ENCODE results near the gene RPS24. TPM values are rescaled to one million over a fixed set of nuclear protein-coding genes. Genes with fewer than 3 reads are reported as not detected.

RPS24 gene
- total and polyA plus RNA-seq, 2 of the 13 experiments (the other 11 are each of a cell fraction or from before 2014, with no cell fraction given), result 2,690 to 3,319 TPM

GRCh38 chr10:78035437-78035836, 1.8 kb downstream of the RPS24 start:
- 89% methylated on average over 5 of the region's 5 CpGs for WGBS (ENCODE audit: low lambda C conversion rate)
- Histone ChIP-seq H3K9me3 (ENCODE audit: low read length) (no peaks in the 10 kb centered on the region), H3K27ac (ENCODE audit: extremely low read length, insufficient read depth, low read length) (peak overlapping the region; percentile 71), H3K4me1 (ENCODE audit: insufficient read depth, low read length) (peaks cover 52% of the 10 kb centered on the region), H3K4me3 (replicated peaks in 1 of 3; ENCODE audit: insufficient read depth in 1 of 3, low read depth in 2 of 3, low read length in 3 of 3) (peak overlapping the region; percentile 85 to 97 (median 91); a peak in 5 of 6 replicates), H4K20me1 (ENCODE audit: insufficient read depth, low read length) (peaks cover 61% of the 10 kb centered on the region), H3K9ac (ENCODE audit: insufficient read depth, low read depth, low read length) (peak overlapping the region; percentile 89), H3K79me2 (ENCODE audit: insufficient read depth, low read length) (peaks cover 55% of the 10 kb centered on the region), H3K4me2 (ENCODE audit: low read depth, low read length) (peak overlapping the region; percentile 74), H3K36me3 (replicated peaks in 1 of 2; ENCODE audit: control insufficient read depth in 1 of 2, insufficient read depth in 2 of 2, low read length in 2 of 2) (peaks cover 21 to 53% of the 10 kb centered on the region in 2 experiments), H2AFZ (ENCODE audit: low read length) (no peak overlapping the region), H3K27me3 (ENCODE audit: control insufficient read depth in 1 of 2, insufficient read depth in 2 of 2, low read length in 2 of 2) (no peaks in the 10 kb centered on the region; a peak in 2 of 5 replicates)
- TF ChIP-seq, protein P1, sequence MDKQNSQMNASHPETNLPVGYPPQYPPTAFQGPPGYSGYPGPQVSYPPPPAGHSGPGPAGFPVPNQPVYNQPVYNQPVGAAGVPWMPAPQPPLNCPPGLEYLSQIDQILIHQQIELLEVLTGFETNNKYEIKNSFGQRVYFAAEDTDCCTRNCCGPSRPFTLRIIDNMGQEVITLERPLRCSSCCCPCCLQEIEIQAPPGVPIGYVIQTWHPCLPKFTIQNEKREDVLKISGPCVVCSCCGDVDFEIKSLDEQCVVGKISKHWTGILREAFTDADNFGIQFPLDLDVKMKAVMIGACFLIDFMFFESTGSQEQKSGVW (CRISPR knock-in tag; IDR thresholded peaks at IDR 0.05; ENCODE audit: borderline replicate concordance), result 0 out of 2 replicates have a peak, but pooled peaks have one; percentile 1
- TF ChIP-seq RCOR2 (CRISPR knock-in tag; IDR thresholded peaks at IDR 0.05), result no peak
- 0 out of 2 replicates have a peak, but pooled peaks have one; percentile 34 for TF ChIP-seq ZNF777 (CRISPR knock-in tag; IDR thresholded peaks at IDR 0.05)
- TF ChIP-seq, protein P2, sequence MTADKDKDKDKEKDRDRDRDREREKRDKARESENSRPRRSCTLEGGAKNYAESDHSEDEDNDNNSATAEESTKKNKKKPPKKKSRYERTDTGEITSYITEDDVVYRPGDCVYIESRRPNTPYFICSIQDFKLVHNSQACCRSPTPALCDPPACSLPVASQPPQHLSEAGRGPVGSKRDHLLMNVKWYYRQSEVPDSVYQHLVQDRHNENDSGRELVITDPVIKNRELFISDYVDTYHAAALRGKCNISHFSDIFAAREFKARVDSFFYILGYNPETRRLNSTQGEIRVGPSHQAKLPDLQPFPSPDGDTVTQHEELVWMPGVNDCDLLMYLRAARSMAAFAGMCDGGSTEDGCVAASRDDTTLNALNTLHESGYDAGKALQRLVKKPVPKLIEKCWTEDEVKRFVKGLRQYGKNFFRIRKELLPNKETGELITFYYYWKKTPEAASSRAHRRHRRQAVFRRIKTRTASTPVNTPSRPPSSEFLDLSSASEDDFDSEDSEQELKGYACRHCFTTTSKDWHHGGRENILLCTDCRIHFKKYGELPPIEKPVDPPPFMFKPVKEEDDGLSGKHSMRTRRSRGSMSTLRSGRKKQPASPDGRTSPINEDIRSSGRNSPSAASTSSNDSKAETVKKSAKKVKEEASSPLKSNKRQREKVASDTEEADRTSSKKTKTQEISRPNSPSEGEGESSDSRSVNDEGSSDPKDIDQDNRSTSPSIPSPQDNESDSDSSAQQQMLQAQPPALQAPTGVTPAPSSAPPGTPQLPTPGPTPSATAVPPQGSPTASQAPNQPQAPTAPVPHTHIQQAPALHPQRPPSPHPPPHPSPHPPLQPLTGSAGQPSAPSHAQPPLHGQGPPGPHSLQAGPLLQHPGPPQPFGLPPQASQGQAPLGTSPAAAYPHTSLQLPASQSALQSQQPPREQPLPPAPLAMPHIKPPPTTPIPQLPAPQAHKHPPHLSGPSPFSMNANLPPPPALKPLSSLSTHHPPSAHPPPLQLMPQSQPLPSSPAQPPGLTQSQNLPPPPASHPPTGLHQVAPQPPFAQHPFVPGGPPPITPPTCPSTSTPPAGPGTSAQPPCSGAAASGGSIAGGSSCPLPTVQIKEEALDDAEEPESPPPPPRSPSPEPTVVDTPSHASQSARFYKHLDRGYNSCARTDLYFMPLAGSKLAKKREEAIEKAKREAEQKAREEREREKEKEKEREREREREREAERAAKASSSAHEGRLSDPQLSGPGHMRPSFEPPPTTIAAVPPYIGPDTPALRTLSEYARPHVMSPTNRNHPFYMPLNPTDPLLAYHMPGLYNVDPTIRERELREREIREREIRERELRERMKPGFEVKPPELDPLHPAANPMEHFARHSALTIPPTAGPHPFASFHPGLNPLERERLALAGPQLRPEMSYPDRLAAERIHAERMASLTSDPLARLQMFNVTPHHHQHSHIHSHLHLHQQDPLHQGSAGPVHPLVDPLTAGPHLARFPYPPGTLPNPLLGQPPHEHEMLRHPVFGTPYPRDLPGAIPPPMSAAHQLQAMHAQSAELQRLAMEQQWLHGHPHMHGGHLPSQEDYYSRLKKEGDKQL (CRISPR knock-in tag; IDR thresholded peaks at IDR 0.05; ENCODE audit: low read depth), result no peak
- TF ChIP-seq ZNF207 (IDR thresholded peaks at IDR 0.05; ENCODE audit: borderline replicate concordance), result no peak
- no peak for TF ChIP-seq ZNF318 (CRISPR knock-in tag; IDR thresholded peaks at IDR 0.05)
- no peak for TF ChIP-seq SNAI1 (CRISPR knock-in tag; IDR thresholded peaks at IDR 0.05; ENCODE audit: borderline replicate concordance)
- TF ChIP-seq ZNF678 (CRISPR knock-in tag; IDR thresholded peaks at IDR 0.05), result no peak
- 0 out of 2 replicates have a peak, but pooled peaks have one; percentile 7 for TF ChIP-seq POLR2G (IDR thresholded peaks at IDR 0.05; ENCODE audit: low read depth, low read length)
- TF ChIP-seq HMG20B (CRISPR knock-in tag; conservative IDR thresholded peaks at IDR 0.05), result no peak
- CTCF ChIA-PET (ENCODE audit: low intra/inter-chr PET ratio, low total read pairs), result no interaction called here
- FAIRE-seq (no peak), ATAC-seq (no peak), DNase-seq (ENCODE audit: low spot score) (no peak)
- POLR2A ChIA-PET, result no interaction called here
- BruUV-seq (replicated peaks), result no TSS peak
- in situ Hi-C loops (cut with HindIII; ENCODE audit: extremely low pct_ligation_motif_present, low pct_unique_long_range_greater_than_20kb) (no loop called here), intact Hi-C loops (cut with micrococcal nuclease; ENCODE audit: unreplicated experiment) (no loop called here)

Measured in HepG2 (cell line).